DOHH2 (cell line): ENCODE data around the gene INPP5F.

Source experiments
- EZH2phosphoT487 ChIP-seq: fragments of 200-600 bp; sonication (generic); IDR thresholded peaks from 2 replicates; pipeline ENCODE4 v1.6.1; 2017; ENCODE audit warnings: borderline replicate concordance, mild to moderate bottlenecking, antibody characterized with exemption, low read length, moderate library complexity, mixed read lengths
- TF ChIP-seq, protein P1 (sequence below): fragments of 200-600 bp; sonication (generic); IDR thresholded peaks from one replicate; pipeline ENCODE4 v1.5.1; 2014; ENCODE audit warnings: antibody characterized with exemption, mild to moderate bottlenecking, low read depth, low read length; ENCODE audit not compliant: poor library complexity, severe bottlenecking

DNA sequence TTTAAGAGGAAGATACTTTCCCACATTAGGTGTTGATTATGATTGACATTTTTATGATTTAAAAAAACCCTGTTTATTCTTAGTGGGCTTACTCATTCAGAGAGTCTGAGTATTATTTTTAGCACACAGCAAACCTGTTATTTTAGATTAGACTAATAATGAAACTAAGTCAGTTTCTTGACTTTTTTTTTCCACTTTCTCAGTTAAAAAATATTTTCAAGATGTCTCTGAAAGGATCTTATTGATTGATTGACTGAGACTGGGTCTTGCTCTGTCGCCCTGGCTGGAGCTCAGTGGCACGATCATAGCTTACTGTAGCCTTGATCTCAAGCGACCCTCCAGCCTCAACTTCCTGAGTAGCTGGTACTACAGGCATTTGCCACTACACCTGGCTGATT, 20.4 kb upstream of the INPP5F start:
- TF ChIP-seq, protein P1, sequence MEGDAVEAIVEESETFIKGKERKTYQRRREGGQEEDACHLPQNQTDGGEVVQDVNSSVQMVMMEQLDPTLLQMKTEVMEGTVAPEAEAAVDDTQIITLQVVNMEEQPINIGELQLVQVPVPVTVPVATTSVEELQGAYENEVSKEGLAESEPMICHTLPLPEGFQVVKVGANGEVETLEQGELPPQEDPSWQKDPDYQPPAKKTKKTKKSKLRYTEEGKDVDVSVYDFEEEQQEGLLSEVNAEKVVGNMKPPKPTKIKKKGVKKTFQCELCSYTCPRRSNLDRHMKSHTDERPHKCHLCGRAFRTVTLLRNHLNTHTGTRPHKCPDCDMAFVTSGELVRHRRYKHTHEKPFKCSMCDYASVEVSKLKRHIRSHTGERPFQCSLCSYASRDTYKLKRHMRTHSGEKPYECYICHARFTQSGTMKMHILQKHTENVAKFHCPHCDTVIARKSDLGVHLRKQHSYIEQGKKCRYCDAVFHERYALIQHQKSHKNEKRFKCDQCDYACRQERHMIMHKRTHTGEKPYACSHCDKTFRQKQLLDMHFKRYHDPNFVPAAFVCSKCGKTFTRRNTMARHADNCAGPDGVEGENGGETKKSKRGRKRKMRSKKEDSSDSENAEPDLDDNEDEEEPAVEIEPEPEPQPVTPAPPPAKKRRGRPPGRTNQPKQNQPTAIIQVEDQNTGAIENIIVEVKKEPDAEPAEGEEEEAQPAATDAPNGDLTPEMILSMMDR, result no peak
- TF ChIP-seq EZH2phosphoT487, result no peak
